Measurements from ENCODE around the gene RAB31.

DNA sequence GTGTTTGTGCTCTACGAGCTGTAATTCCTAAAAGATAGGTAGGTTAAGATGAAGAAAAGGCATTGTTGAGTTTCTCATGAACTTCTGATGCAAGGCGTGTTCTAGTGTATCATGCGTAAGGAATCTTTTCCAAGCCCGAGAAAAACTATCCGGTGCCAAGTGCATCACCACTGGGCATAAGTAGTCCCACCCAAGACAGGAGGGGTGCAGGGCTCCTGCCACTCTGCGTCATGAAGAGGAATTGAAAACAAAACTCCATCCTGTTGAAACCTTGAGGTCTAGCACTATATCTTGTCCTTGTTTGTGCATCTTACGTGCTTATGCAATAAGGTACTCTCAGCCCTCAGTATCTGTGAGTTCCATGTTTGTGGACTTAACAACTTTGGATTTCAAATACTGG lies 45.7 kb downstream of the RAB31 start:
- TF ChIP-seq, protein P1, sequence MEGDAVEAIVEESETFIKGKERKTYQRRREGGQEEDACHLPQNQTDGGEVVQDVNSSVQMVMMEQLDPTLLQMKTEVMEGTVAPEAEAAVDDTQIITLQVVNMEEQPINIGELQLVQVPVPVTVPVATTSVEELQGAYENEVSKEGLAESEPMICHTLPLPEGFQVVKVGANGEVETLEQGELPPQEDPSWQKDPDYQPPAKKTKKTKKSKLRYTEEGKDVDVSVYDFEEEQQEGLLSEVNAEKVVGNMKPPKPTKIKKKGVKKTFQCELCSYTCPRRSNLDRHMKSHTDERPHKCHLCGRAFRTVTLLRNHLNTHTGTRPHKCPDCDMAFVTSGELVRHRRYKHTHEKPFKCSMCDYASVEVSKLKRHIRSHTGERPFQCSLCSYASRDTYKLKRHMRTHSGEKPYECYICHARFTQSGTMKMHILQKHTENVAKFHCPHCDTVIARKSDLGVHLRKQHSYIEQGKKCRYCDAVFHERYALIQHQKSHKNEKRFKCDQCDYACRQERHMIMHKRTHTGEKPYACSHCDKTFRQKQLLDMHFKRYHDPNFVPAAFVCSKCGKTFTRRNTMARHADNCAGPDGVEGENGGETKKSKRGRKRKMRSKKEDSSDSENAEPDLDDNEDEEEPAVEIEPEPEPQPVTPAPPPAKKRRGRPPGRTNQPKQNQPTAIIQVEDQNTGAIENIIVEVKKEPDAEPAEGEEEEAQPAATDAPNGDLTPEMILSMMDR (optimal IDR thresholded peaks at IDR 0.05 in 1 of 3, IDR thresholded peaks at IDR 0.05 in 1 of 3, conservative IDR thresholded peaks at IDR 0.05 in 1 of 3; ENCODE audit: extremely low read depth in 1 of 3, insufficient read depth in 2 of 3, low read length in 3 of 3): no peak
- no peak for TF ChIP-seq EZH2 (IDR thresholded peaks at IDR 0.05; ENCODE audit: low read length)

Data from keratinocyte (primary cell).